ENCODE results near the gene TCEAL1.
"Not testable (repeated sequence)": the region's sequence is repeated elsewhere in the genome, so short reads cannot be mapped to it uniquely, and the experiment has no call there.

The TCEAL1 gene

DNA sequence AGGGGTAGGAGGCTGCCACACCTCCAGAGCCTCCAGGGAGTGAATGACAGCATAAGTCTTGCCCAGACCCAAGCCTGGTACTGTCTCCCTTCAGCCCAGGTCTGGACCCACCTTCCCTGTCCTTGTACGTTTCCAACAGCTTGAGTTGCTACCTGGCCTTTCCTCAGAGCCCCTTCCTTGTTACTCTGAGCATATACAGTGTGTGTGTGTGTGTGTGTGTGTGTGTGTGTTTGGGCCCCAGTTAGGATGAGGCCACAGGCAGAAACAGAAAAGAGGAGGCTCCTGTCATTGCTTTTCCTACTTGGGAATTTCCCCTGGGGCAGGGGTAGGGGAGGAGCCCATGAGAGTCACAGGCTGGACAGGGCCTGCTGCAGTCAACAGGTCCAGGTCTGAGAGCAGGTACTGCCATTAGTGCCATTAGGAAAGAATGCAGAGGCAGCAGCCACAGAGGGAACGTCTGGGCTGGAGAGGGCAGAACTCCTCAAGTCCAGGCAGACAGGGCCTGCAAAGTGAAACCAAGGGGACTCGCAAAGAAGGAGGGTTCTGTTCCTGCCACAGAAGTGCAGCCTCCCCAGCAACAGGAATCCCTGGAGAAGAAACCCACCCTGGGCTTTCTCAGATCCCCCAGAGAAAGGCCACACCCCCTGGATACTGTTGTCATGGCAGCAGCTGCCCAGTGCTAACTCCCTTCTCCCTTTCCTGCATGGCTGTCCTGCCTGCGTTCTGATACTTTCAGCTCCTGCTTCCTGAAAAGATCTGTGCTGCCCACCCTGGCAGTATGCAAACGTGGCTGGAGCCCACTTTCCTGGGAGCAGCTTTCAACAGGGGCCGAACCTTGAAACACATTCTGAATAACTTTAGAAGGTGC is 9.9 kb downstream of the TCEAL1 start:
- not testable (repeated sequence) for H3K27ac ChIP-seq (ENCODE audit: low read length); H3K9ac ChIP-seq (ENCODE audit: low read depth, low read length); H3K4me3 ChIP-seq (ENCODE audit: low read length); H3K27me3 ChIP-seq (ENCODE audit: insufficient read depth, low read length); H3K9me3 ChIP-seq (ENCODE audit: insufficient read depth, low read depth, low read length); H3K36me3 ChIP-seq (ENCODE audit: insufficient read depth, low read depth, low read length); H3K4me1 ChIP-seq (ENCODE audit: insufficient read depth, low read length)

DNA sequence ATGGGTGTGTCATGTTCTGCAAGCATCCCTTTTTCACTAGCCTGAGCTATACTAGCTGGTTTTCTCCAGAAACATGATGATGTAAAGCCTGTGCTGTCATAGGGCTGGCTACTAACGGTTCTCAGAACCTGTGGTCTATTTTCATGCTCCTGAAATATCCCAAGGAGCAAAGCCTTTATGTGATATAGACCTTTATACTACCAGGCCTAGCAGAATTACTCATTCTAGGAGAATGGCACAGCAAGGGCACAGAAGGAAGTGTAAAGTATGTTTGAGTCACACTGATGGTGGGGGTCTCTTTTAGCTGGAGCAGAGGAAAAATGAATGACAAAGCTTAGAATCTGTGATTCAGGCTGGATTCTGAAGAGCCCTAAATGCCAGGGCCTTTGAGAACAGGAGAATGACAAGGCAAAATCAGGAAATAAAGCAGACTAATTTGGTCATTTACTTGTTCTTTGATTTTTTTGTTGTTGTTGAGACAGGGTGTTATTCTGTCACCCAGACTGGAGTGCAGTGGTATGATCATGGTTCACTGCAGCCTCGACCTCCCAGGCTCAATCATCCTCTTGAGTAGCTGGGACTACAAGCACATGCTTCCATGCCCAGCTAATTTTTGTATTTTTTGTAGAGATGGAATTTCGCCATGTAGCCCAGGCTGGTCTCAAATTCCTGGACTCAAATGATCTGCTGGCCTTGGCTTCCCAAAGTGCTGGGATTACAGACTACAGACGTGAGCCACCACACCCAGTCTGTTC is 11.8 kb downstream of the TCEAL1 start:
- no peak overlapping the region for H3K27ac ChIP-seq (ENCODE audit: low read length)

DNA sequence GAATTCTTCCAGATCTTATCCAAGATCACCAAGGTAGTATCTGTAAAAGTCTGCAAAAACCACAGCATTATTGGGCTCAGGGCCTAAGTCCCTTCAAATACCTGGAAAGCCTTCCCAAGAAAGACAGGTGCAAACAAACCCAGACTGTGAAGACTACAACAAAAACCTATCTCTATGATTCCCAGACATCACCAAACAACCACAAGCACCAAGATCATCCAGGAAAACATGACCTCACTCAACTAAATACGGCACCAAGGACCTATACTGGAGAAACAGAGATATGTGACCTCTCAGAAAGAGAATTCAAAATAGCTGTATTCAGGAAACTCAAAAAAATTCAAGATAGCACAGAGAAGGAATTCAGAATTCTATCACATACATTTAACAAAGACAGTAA is 15.3 kb downstream of the TCEAL1 start:
- no peak overlapping the region for H3K9ac ChIP-seq (ENCODE audit: low read depth, low read length)
- no peaks in the 10 kb centered on the region for H3K9me3 ChIP-seq (ENCODE audit: insufficient read depth, low read depth, low read length)
- no peaks in the 10 kb centered on the region for H3K4me1 ChIP-seq (ENCODE audit: insufficient read depth, low read length)
- H3K36me3 ChIP-seq (ENCODE audit: insufficient read depth, low read depth, low read length): no peaks in the 10 kb centered on the region
- no peak overlapping the region for H3K4me3 ChIP-seq (ENCODE audit: low read length)
- H3K27me3 ChIP-seq (ENCODE audit: insufficient read depth, low read length): no peaks in the 10 kb centered on the region
- no peak overlapping the region for H3K27ac ChIP-seq (ENCODE audit: low read length)

More for the DNA sequence above, 11.8 kb downstream of the TCEAL1 start:
- Histone ChIP-seq H3K27me3 (ENCODE audit: insufficient read depth, low read length) (no peaks in the 10 kb centered on the region), H3K4me3 (ENCODE audit: low read length) (no peak overlapping the region), H3K9me3 (ENCODE audit: insufficient read depth, low read depth, low read length) (no peaks in the 10 kb centered on the region), H3K9ac (ENCODE audit: low read depth, low read length) (no peak overlapping the region), H3K36me3 (ENCODE audit: insufficient read depth, low read depth, low read length) (no peaks in the 10 kb centered on the region), H3K4me1 (ENCODE audit: insufficient read depth, low read length) (no peaks in the 10 kb centered on the region)

DNA sequence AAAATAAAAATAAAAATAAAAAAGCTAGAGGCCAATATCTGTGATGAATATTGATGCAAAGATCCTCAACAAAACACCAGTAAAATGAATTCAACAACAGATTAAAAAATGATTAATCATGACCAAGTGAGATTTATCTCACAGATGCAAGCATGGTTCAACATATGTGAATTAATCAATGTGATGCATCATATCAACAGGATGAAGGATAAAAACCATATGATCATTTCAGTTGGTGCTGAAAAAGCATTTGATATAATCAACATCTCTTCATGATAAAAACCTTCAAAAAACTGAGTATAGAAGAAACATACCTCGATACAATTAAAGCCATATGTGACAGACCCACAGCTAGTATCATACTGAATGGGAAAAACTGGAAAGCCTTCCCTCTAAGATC is 18.9 kb downstream of the TCEAL1 start:
- no peaks in the 10 kb centered on the region for H3K36me3 ChIP-seq (ENCODE audit: insufficient read depth, low read depth, low read length)
- no peaks in the 10 kb centered on the region for H3K4me1 ChIP-seq (ENCODE audit: insufficient read depth, low read length)
- H3K4me3 ChIP-seq (ENCODE audit: low read length): no peak overlapping the region
- no peaks in the 10 kb centered on the region for H3K9me3 ChIP-seq (ENCODE audit: insufficient read depth, low read depth, low read length)
- no peaks in the 10 kb centered on the region for H3K27me3 ChIP-seq (ENCODE audit: insufficient read depth, low read length)
- H3K9ac ChIP-seq (ENCODE audit: low read depth, low read length): no peak overlapping the region
- H3K27ac ChIP-seq (ENCODE audit: low read length): no peak overlapping the region

DNA sequence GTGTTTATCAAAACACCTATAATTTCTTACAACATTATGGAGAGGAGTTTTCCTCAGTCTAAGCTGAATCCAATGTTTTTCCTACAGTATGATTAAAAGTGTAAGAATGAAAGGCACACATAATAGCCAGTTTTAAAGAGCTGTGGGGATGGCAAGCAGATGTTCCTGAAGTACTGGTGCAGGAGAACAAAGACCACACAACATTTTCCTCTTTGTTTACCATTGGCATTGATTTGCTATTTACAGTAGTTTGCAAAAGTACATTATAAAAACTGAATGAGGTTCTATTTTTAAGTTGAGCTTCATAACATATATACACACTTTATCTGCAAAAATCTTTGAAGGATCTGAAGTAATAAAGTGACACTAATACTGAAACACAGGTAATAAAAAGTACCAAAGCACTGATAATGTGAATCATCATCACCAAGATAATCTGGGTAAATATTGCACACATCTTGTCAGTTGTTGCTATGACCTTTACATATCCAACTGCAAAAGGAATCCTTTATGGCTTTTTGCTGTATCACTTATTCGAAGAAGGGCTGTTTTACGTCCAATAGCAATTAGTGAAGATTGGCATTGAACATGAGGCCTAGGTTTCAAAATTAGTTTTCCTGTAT is 22.5 kb downstream of the TCEAL1 start:
- H3K4me3 ChIP-seq (ENCODE audit: low read length): no peak overlapping the region
- H3K9ac ChIP-seq (ENCODE audit: low read depth, low read length): no peak overlapping the region
- H3K27me3 ChIP-seq (ENCODE audit: insufficient read depth, low read length): no peaks in the 10 kb centered on the region
- H3K36me3 ChIP-seq (ENCODE audit: insufficient read depth, low read depth, low read length): no peaks in the 10 kb centered on the region
- H3K9me3 ChIP-seq (ENCODE audit: insufficient read depth, low read depth, low read length): no peaks in the 10 kb centered on the region
- no peak overlapping the region for H3K27ac ChIP-seq (ENCODE audit: low read length)
- no peaks in the 10 kb centered on the region for H3K4me1 ChIP-seq (ENCODE audit: insufficient read depth, low read length)

DNA sequence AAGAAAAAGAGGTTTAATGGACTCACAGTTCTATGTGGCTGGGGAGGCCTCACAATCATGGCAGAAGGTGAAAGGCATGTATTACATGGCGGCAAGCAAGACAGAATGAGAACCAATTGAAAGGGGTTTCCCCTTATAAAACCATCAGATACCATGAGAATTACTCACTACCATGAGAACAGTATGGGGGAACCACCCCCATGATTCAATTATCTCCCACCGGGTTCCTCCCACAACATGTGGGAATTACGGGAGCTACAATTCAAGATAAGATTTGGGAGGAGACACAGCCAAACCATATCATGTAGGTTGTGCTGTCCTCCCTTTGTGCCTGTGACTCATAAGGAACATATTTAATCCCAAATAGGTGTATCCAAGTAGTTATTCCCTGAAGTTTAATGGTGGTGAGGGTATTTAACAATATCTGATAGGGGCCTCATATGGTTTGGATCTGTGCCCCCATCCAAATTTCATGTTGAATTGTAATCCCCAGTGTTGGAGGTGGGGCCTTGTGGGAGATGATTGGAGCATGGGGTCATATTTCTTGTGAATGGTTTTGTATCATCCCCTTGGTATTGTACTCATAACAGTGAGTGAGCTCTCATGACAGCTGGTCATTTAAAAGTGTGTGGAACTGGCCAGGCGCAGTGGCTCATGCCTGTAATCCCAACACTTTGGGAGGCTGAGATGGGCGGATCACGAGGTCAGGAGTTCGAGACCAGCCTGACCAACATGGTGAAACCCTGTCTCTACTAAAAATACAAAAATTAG is 26.6 kb downstream of the TCEAL1 start:
- not testable (repeated sequence) for H3K4me1 ChIP-seq (ENCODE audit: insufficient read depth, low read length); H3K36me3 ChIP-seq (ENCODE audit: insufficient read depth, low read depth, low read length); H3K9me3 ChIP-seq (ENCODE audit: insufficient read depth, low read depth, low read length); H3K27ac ChIP-seq (ENCODE audit: low read length); H3K4me3 ChIP-seq (ENCODE audit: low read length); H3K9ac ChIP-seq (ENCODE audit: low read depth, low read length); H3K27me3 ChIP-seq (ENCODE audit: insufficient read depth, low read length)

DNA sequence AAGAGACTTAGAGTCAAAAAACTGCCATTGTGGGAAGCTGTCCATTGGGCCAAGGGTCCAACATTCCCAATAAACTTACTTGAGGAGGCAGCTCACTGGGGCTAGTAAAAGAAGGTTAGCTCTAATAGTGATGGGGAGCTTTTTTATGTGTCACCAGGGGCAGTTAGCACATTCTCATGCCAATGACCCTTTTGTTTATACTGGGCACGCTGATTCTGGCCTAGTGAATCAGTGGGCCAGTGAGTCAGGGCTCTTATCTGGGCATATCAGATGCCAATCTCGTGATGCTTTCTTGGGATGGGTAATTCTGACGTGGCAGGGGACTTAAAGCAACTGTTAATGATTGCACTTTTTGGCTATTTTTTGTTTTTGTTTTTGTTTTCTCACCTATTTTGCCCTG is 27.8 kb downstream of the TCEAL1 start:
- H3K9ac ChIP-seq (ENCODE audit: low read depth, low read length): no peak overlapping the region
- H3K36me3 ChIP-seq (ENCODE audit: insufficient read depth, low read depth, low read length): no peaks in the 10 kb centered on the region
- no peaks in the 10 kb centered on the region for H3K9me3 ChIP-seq (ENCODE audit: insufficient read depth, low read depth, low read length)
- no peak overlapping the region for H3K4me3 ChIP-seq (ENCODE audit: low read length)
- H3K4me1 ChIP-seq (ENCODE audit: insufficient read depth, low read length): no peaks in the 10 kb centered on the region
- no peak overlapping the region for H3K27ac ChIP-seq (ENCODE audit: low read length)
- no peaks in the 10 kb centered on the region for H3K27me3 ChIP-seq (ENCODE audit: insufficient read depth, low read length)

DNA sequence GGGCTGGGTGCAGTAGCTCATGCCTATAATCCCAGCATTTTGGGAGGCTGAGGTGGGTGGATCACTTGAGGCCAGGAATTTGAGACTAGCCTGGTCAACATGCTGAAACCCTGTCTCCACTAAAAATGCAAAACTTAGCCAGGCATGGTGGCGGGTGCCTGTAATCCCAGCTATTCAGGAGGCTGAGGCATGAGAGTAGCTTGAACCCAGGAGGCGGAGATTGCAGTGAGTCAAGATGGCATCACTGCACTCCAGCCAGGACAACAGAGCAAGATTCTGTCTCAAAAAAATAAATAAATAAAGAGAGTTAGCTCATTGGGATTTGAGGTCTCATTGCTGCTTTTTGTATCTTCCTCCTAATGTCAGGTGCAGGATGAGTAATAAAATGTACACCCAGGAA is 28.3 kb downstream of the TCEAL1 start:
- H3K27me3 ChIP-seq (ENCODE audit: insufficient read depth, low read length); H3K36me3 ChIP-seq (ENCODE audit: insufficient read depth, low read depth, low read length); H3K4me3 ChIP-seq (ENCODE audit: low read length); H3K27ac ChIP-seq (ENCODE audit: low read length); H3K4me1 ChIP-seq (ENCODE audit: insufficient read depth, low read length); H3K9me3 ChIP-seq (ENCODE audit: insufficient read depth, low read depth, low read length); H3K9ac ChIP-seq (ENCODE audit: low read depth, low read length): not testable (repeated sequence)

DNA sequence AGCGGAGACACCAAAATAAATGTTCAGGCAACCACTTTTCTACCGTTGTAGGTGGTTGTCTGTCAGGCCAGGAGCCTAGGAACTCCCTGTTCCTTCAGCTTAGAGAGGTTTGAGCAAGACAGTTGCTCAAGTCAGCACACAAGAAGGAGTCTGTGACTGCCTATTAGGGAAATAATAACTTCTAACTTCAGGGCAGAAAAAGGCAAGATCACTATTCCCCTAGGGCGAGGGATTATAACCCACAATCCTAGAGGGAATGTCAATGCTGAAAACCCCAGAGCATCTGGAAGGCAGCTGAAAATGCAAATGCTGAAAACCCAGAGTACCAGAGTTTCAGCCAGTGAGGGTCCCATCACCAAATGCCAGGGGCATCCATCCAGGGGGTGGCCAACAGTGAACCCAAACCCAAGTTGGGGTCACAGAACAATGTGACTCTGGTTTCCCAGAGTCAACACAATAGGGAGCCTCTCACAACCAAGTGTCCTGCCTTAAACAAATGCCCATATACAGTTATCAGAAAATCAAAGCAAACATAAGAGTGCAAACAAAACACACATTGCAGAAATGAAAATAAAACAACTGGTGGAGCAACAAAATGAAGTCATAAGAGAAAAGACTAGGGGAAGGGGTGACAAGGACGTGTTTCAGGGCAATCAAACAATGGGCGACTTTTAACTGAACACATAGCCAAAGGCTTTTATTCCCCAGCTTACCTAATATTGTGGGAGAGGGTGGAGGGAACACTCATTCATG is 30.1 kb downstream of the TCEAL1 start:
- Histone ChIP-seq H3K4me1 (ENCODE audit: insufficient read depth, low read length) (no peaks in the 10 kb centered on the region), H3K27ac (ENCODE audit: low read length) (no peak overlapping the region), H3K36me3 (ENCODE audit: insufficient read depth, low read depth, low read length) (no peaks in the 10 kb centered on the region)

DNA sequence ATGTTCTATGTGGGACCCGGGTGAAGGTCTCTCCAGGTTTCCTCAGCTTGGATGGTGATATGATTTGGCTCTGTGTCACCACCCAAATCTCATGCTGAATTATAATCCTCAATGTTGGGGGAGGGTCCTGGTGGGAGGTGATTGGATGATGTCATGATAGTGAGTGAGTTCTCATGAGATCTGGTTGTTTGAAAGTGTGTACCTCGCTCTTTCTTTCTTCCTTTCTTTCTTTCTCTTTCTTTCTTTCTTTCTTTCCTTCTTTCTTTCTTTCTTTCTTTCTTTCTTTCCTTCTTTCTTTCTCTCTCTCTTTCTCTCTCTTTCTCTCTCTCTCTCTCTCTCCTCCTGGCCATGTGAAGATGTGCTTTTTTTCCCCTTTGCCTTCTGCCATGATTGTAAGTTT is 30.7 kb downstream of the TCEAL1 start:
- not testable (repeated sequence) for H3K36me3 ChIP-seq (ENCODE audit: insufficient read depth, low read depth, low read length); H3K9me3 ChIP-seq (ENCODE audit: insufficient read depth, low read depth, low read length); H3K27ac ChIP-seq (ENCODE audit: low read length); H3K27me3 ChIP-seq (ENCODE audit: insufficient read depth, low read length); H3K9ac ChIP-seq (ENCODE audit: low read depth, low read length); H3K4me3 ChIP-seq (ENCODE audit: low read length); H3K4me1 ChIP-seq (ENCODE audit: insufficient read depth, low read length)

More for the DNA sequence above, 30.1 kb downstream of the TCEAL1 start:
- Histone ChIP-seq H3K4me3 (ENCODE audit: low read length) (no peak overlapping the region), H3K9me3 (ENCODE audit: insufficient read depth, low read depth, low read length) (no peaks in the 10 kb centered on the region), H3K9ac (ENCODE audit: low read depth, low read length) (no peak overlapping the region), H3K27me3 (ENCODE audit: insufficient read depth, low read length) (no peaks in the 10 kb centered on the region)
